Astrocyte of the spinal cord (primary cell): Measurements from ENCODE around the gene FANCI.

ENCODE experiments used
- DNase-seq: peaks from one replicate; pipeline ENCODE4 v3.0.0; 2011; ENCODE audit warnings: low read depth, low spot score
- H3K4me3 ChIP-seq: 2 replicates; pipeline ENCODE4 v1.5.1; 2011; ENCODE audit warnings: low read depth, mild to moderate bottlenecking, low read length, moderate library complexity
- in situ Hi-C: cut with HindIII; loops from 2 replicates; pipeline ENCODE4 v1.10.0; 2017; ENCODE audit warnings: low sequenced_read_pairs
- TF ChIP-seq, protein P1 (sequence below): IDR thresholded peaks from 2 replicates; pipeline ENCODE4 v1.5.1; 2012; ENCODE audit warnings: low read depth, mild to moderate bottlenecking, low read length, inconsistent platforms

The FANCI gene

GRCh38 chr15:89217031-89217430, 26.7 kb upstream of the FANCI start:
- no peak for DNase-seq
- TF ChIP-seq, protein P1, sequence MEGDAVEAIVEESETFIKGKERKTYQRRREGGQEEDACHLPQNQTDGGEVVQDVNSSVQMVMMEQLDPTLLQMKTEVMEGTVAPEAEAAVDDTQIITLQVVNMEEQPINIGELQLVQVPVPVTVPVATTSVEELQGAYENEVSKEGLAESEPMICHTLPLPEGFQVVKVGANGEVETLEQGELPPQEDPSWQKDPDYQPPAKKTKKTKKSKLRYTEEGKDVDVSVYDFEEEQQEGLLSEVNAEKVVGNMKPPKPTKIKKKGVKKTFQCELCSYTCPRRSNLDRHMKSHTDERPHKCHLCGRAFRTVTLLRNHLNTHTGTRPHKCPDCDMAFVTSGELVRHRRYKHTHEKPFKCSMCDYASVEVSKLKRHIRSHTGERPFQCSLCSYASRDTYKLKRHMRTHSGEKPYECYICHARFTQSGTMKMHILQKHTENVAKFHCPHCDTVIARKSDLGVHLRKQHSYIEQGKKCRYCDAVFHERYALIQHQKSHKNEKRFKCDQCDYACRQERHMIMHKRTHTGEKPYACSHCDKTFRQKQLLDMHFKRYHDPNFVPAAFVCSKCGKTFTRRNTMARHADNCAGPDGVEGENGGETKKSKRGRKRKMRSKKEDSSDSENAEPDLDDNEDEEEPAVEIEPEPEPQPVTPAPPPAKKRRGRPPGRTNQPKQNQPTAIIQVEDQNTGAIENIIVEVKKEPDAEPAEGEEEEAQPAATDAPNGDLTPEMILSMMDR = no peak
- in situ Hi-C loops = no loop called here
- H3K4me3 ChIP-seq = no peak overlapping the region

- TF ChIP-seq, protein P1 = no peak
- no peak for DNase-seq
- H3K4me3 ChIP-seq = no peak overlapping the region
- in situ Hi-C loops = no loop called here
Measured at GRCh38 chr15:89217686-89218376, 25.9 kb upstream of the FANCI start.

GRCh38 chr15:89218531-89218930, 25.2 kb upstream of the FANCI start:
- no peak for DNase-seq
- H3K4me3 ChIP-seq = no peak overlapping the region
- TF ChIP-seq, protein P1 = no peak
- in situ Hi-C loops = no loop called here

- DNase-seq = no peak
- in situ Hi-C loops = no loop called here
- no peak within 1 kb of the TSS for H3K4me3 ChIP-seq
- TF ChIP-seq, protein P1 = no peak
Measured at GRCh38 chr15:89221543-89221942, 22.2 kb upstream of the FANCI start, which contains the start of gene RLBP1. RLBP1 (minus strand) TSS chr15:89221579; CDS start chr15:89218975, 2,604 bp downstream.

- TF ChIP-seq, protein P1 = no peak
Measured at GRCh38 chr15:89225588-89225987, 18.2 kb upstream of the FANCI start.

GRCh38 chr15:89226359-89227221, 17.2 kb upstream of the FANCI start:
- no peak overlapping the region for H3K4me3 ChIP-seq
- TF ChIP-seq, protein P1 = no peak
- in situ Hi-C loops = no loop called here
- no peak for DNase-seq

More at GRCh38 chr15:89225588-89225987, 18.2 kb upstream of the FANCI start:
- no peak for DNase-seq
- in situ Hi-C loops = no loop called here
- no peak overlapping the region for H3K4me3 ChIP-seq
